ENCODE data around the gene LBHD2. TPM values are rescaled to one million over a fixed set of nuclear protein-coding genes. Genes with fewer than 3 reads are reported as not detected.

The LBHD2 gene
- total and polyA plus RNA-seq, 2 of the 13 experiments (the other 11 are each of a cell fraction or from before 2014, with no cell fraction given) = 0.67 to 1.00 TPM

GRCh38 chr14:103094406-103095209, 10.6 kb downstream of the LBHD2 start, which contains the start of gene EXOC3L4 (continued):
- TF ChIP-seq SNAI1 (CRISPR knock-in tag; IDR thresholded peaks at IDR 0.05; ENCODE audit: borderline replicate concordance) = peak; percentile 87; the same call in 1 of the 2 replicates
- TF ChIP-seq, protein P1, sequence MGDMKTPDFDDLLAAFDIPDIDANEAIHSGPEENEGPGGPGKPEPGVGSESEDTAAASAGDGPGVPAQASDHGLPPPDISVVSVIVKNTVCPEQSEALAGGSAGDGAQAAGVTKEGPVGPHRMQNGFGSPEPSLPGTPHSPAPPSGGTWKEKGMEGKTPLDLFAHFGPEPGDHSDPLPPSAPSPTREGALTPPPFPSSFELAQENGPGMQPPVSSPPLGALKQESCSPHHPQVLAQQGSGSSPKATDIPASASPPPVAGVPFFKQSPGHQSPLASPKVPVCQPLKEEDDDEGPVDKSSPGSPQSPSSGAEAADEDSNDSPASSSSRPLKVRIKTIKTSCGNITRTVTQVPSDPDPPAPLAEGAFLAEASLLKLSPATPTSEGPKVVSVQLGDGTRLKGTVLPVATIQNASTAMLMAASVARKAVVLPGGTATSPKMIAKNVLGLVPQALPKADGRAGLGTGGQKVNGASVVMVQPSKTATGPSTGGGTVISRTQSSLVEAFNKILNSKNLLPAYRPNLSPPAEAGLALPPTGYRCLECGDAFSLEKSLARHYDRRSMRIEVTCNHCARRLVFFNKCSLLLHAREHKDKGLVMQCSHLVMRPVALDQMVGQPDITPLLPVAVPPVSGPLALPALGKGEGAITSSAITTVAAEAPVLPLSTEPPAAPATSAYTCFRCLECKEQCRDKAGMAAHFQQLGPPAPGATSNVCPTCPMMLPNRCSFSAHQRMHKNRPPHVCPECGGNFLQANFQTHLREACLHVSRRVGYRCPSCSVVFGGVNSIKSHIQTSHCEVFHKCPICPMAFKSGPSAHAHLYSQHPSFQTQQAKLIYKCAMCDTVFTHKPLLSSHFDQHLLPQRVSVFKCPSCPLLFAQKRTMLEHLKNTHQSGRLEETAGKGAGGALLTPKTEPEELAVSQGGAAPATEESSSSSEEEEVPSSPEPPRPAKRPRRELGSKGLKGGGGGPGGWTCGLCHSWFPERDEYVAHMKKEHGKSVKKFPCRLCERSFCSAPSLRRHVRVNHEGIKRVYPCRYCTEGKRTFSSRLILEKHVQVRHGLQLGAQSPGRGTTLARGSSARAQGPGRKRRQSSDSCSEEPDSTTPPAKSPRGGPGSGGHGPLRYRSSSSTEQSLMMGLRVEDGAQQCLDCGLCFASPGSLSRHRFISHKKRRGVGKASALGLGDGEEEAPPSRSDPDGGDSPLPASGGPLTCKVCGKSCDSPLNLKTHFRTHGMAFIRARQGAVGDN (CRISPR knock-in tag; IDR thresholded peaks at IDR 0.05) = peak; percentile 91
- no peak; the same call in 1 of the 2 replicates for TF ChIP-seq GFI1 (CRISPR knock-in tag; IDR thresholded peaks at IDR 0.05; ENCODE audit: borderline replicate concordance)
- TF ChIP-seq IKZF1 (IDR thresholded peaks at IDR 0.05) = no peak
- TF ChIP-seq, protein P2, sequence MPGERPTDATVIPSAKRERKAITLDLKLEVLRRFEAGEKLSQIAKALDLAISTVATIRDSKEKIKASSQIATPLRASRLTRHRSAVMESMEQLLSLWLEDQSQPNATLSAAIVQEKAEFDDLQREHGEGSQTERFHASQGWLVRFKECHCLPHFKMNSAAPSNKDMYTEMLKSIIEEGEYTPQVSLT (CRISPR knock-in tag; IDR thresholded peaks at IDR 0.05; ENCODE audit: borderline replicate concordance, low read depth) = no peak
- no peak for TF ChIP-seq RFX5 (IDR thresholded peaks at IDR 0.05; ENCODE audit: low read depth, low read length)
- no peak for TF ChIP-seq NFKBIZ (CRISPR knock-in tag; IDR thresholded peaks at IDR 0.05)
- TF ChIP-seq EEA1 (CRISPR knock-in tag; IDR thresholded peaks at IDR 0.05; ENCODE audit: borderline replicate concordance) = peak; percentile 78; the same call in 1 of the 2 replicates
- no peak for TF ChIP-seq AGO2 (optimal IDR thresholded peaks at IDR 0.05; ENCODE audit: low read depth, low read length)
- no peak for TF ChIP-seq ZSCAN25 (CRISPR knock-in tag; IDR thresholded peaks at IDR 0.05)
- TF ChIP-seq PHF5A (CRISPR knock-in tag; IDR thresholded peaks at IDR 0.05; ENCODE audit: low read depth, unreplicated experiment) = peak; percentile 23
- no peak for TF ChIP-seq ZFP36L2 (CRISPR knock-in tag; IDR thresholded peaks at IDR 0.05)
- no peak for TF ChIP-seq FLYWCH1 (CRISPR knock-in tag; IDR thresholded peaks at IDR 0.05)
- TF ChIP-seq GMEB1 (CRISPR knock-in tag; IDR thresholded peaks at IDR 0.05; ENCODE audit: borderline replicate concordance) = no peak
- peak; percentile 66; the same call in 1 of the 2 replicates for TF ChIP-seq ZNF564 (CRISPR knock-in tag; IDR thresholded peaks at IDR 0.05)
- no peak for TF ChIP-seq FOXO4 (CRISPR knock-in tag; conservative IDR thresholded peaks at IDR 0.05)
- peak; percentile 69 for TF ChIP-seq UBTF (CRISPR knock-in tag; IDR thresholded peaks at IDR 0.05)
